ENCODE measurements around the gene CPA3.
A peak's percentile ranks its signal among the peaks of the same experiment; 100 is the strongest.

The CPA3 gene

DNA sequence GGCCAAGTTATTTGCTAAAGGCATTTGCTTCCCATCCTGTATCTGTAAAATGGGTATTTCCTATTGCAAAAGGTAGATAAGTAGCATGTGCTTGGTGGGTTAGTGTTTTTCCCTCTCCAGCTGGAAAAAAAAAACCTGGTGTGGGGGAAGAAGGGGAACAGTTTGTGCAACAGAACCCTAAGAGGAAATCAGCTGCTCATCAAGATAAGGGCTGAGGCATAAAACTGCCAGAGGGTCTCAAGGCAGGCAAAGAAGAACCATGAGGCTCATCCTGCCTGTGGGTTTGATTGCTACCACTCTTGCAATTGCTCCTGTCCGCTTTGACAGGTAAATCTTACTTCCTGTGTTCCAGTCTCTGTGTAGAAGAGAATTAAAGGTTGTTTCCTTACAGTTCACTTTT is at the start of gene CPA3:
Gene CPA3 (plus strand): TSS at position 248 of the 400 bp plus-strand sequence. CDS start 12 bp downstream, at position 260.
- DNase-seq, result no peak

DNA sequence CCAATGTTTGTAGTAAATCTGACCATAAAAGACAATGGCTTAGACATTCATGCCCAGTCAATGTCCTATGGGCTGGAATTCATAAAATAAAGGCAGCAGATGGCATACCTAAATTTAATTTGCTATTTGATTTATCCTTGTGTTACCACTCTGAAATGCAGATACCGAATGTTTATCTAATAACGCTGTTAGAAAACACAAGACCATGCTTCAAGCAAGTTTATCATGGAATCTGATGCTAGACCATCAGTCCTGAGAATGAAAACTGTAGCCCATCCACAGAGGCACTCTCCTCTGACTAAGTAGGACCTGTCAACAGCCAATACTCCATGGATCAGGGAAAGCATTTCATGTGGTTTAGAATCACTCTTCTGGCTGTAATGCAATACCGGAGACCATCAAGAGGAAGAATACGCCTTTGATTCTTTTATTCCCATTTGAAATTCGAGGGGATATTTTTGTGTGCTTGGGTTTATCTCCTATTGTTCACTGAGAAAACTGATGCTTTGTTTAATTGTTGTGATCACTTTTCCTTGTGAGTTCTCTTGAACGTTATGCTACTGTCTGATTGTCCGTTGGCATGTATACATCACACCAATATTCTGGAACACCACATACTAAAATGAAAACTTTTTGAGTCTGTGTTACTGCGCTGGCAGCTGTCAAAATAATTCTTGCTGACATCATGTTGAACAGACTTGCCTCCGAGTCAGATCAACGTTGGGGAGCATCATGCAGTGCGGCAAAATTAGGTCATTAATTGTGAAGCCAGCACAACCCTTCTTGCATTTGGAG is 49.6 kb upstream of the CPA3 start:
- DNase-seq, result no peak

- no peak for DNase-seq
Measured at GRCh38 chr3:148816427-148816826, 48.7 kb upstream of the CPA3 start.

DNA sequence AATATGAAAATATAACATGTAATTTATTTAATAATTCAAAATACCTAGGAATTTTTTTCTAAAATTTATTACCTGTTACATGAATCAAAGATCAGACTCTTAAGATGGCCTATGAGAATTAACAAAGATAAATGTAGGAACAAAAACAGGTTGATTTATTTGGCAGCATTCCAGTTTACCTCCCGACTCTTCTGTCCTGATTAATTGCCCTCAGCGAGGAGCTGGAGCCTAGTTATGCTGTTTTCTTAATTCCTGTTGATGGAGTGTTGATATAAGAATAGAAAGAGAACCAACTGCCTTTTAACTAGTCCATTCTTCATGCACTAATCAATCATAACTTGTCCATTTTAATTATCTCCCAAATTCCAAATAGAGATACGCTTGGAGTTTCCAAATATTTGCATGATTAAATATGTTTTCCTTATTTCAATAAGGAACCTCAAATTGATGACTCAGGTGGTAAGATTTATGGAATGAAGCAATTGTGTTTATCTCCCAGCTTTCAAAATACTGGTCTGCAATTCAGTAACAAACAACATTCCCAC is 48.0 kb upstream of the CPA3 start:
- DNase-seq, result no peak

DNA sequence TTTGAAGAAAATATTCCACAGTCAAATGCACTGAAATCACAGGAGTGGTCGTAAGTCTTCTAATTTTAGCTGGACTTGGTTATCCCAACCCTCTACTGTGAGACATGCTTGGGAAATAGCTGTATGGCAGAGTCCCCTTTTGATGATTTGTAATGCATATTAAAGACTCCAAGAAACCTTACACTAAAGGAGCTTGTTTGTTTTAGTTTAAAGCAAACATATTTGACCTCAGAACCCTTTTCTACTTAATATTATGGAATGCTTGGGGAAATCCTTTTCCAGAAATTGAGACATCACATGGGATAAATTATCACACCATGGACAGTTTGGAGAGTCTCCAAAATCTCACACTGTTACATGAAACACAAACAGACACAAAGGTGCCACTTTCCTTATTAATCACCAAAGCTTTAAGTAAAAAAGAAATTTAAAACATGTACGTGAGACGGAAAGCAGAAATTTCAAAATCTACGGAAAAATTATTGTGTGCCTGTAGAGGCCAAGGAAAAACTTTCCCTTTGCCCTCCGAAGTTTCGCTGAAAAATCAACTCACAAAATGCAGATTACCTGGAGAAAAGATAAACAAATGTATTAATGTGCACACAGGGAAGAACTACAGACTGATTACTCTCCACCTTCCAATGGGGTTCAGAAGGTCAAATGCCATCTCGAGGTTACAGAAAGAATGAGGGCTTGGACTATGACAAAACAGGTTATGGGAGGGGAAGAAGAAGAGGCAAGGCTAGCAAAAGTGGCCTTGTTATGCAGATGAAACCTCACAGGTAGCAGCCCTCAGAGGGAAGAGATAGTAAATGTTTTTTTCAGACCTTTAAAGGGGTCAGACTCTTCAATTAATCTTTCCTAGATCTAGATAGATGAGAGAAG is 44.5 kb upstream of the CPA3 start:
- no peak for DNase-seq

DNA sequence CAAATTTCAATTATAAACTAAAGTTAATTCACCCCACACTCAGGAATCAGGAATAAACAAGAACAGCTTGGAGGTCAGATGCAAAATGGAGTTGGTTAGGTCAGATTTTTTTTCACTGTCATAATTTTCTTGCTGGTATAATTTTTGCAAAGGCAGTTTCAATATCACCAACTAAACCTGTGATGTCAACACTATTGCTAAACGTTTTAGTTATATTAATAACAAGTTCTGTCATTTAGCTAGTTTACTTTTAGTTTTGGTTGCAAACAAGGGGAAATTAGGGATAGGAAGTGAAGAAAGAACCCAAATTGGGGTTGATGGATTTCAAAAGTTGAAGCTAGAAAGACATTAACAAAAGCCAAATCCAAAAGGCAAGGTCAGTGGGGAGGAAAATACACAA is 42.1 kb upstream of the CPA3 start:
- DNase-seq, result no peak

DNA sequence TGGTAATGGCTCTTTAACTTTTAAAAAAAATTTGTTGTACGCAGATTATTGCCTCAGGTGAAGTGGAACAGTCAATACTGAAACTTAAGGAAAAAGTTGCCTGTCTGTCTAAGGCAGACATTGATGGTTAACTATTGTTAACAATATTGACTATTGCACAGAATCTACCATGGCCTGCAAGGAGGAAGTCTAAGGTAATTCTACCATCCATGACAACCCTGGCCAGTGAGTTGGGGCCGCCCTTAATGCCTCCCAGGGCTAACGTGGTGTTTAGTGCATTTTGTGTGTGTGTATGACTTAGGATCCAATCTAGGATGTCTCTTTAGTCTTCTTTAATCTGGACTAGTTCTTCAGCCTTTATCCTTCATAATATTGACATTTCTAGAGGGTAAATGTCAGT is 39.6 kb upstream of the CPA3 start:
- DNase-seq, result no peak

GRCh38 chr3:148827585-148827984 is 37.5 kb upstream of the CPA3 start, which contains the start of gene CPB1:
TSS of gene CPB1 (plus strand) at chr3:148827811. CDS start at chr3:148827824, 13 bp downstream.
- no peak for DNase-seq

DNA sequence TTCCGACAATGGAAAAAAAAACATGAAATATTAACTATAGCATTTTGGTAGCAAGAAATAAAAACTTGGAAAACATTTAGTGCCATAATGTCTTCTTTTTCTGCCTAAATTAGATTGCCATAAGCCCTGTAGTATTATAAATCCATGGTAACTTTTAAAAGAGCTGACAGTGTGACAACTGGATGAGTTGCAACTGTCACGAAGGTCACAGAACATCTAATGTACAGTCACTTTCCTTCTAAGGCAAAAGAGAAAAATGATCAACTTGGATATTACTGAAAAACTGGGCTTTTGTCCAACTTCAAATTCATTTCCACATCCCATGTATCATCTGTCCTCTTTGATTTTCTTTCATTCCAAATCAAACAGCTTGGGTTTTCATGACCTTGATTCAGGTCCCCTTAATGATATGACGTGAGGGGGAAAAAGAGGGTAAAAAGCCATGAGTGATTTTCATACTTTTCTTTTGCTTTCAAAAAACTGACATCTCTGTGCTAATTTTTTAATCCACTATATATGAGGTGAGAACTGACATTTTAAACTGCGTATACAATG is 36.9 kb upstream of the CPA3 start:
- no peak for DNase-seq

- no peak for DNase-seq
Measured at GRCh38 chr3:148829926-148830325, 35.2 kb upstream of the CPA3 start.

DNA sequence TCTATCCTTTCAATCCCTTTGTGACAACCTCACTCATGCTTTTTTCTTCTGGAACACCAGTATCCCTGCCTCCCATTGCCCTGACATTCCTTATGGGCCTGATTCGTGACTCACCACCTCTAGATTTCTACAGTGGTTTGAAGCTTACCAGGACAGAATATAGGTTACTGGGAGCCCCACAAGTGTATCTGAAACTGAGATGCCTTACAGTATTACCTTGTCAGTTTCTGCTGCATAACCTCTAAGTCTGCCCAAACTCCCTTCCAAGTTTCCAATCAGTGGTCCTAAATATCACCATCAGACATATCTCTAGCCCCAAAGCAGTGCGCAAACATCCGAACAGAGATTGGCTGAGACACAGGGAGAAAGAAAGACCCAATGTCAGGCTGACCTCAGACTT is 31.9 kb upstream of the CPA3 start:
- no peak for DNase-seq

DNA sequence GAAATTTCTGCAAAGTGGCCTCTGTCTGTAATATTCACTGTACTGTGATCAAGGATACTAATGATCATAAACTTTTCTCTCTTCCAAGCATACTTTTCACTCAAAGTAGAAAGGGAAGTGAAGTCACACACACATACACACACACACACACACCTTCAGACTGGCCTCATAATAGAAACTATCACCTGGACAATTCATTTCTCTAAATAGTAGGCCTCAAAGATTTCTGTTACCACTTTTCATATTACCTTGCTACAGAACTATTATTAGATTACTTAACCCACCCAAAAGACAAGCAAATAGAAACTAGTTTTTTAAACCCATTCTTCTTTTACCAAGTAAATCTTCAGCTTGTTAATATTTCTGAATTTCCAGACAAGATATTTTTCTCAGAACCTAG is 25.3 kb upstream of the CPA3 start:
- peak; percentile 45 for DNase-seq

GRCh38 chr3:148840451-148840850 is 24.6 kb upstream of the CPA3 start:
- DNase-seq, result peak; percentile 87

- DNase-seq, result no peak
Measured at GRCh38 chr3:148845756-148846395, 19.2 kb upstream of the CPA3 start.

DNA sequence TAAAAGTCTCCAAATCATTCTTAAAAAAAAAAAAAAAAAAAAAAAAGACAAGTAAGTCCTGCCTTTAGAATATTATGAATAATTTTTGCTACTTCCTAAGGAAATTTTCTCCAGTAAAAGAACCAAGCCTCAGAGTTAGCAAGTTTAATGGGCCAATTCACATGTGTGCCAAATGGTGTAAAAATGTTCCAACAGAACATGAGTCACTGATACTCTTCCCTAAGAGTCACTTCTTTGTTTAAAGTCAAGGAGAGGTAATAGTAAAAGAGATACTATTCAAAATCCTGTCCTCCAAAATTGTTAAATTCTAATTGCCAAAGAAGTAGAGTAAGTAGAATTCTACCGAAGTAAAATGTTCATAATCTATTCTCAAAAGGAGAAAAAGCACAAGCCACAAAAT is 17.7 kb upstream of the CPA3 start:
- peak; percentile 9 for DNase-seq

GRCh38 chr3:148848410-148848809 is 16.7 kb upstream of the CPA3 start:
- no peak for DNase-seq

GRCh38 chr3:148852271-148852992 is 12.7 kb upstream of the CPA3 start:
- no peak for DNase-seq

GRCh38 chr3:148853076-148853475 is 12.0 kb upstream of the CPA3 start:
- DNase-seq, result no peak

DNA sequence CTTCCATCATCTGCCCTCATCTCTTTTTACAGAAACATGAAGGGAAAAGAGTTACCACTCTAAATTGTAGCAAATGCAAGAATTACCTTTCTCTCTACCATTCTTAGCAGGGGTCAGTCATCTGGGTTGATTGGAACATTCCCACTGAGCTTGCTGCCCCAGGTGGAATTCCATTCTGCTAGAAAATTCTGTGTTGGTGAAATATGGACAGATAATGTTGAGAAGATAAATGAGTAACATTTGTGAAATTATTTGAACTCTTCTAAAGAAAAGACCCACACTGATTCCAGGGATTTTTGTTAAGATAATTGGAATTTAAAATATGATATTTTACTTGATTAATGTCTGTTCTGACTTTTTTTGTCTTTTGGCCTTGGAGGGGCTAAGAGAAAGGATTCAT is 11.0 kb upstream of the CPA3 start:
- no peak for DNase-seq

DNA sequence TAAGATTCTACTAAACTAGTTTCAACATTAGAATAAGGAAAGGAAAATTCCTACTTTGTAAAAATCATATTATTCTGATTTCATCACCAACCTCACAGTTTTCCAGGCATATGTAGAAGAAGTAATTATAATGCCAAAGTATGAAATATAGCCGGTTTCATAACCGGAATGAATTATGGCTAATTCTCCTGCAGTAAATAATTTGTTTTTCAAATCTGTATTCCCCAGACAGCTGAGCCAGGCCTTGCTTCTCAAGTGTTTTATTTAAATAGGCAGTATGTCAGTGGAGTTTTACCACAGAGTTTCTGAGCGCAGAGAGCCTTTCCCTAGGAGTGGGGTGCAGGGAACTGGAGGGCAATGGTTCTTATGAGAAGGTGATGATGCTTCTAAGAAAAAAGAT is 8.7 kb upstream of the CPA3 start:
- DNase-seq, result no peak

- no peak for DNase-seq
Measured at GRCh38 chr3:148857316-148857715, 7.8 kb upstream of the CPA3 start.

- peak; percentile 65 for DNase-seq
Measured at GRCh38 chr3:148861277-148861869, 3.7 kb upstream of the CPA3 start.
